H1 (cell line): ENCODE data around the gene PHLDA1. TPM values are rescaled to one million over a fixed set of nuclear protein-coding genes. Genes with fewer than 3 reads are reported as not detected.

Experiments used
- CTCF ChIA-PET: fragments of 300-600 bp; sonication (Branson Sonifier 250); formaldehyde crosslinking; loops from one replicate; lab custom pipeline; 2021; ENCODE audit not compliant: partially characterized antibody; lab: Charles Lee
- POLR2A ChIA-PET: fragments of 300-600 bp; sonication (Branson Sonifier 250); formaldehyde crosslinking; loops from one replicate; lab custom pipeline; 2021; ENCODE audit warnings: inconsistent platforms; ENCODE audit not compliant: partially characterized antibody; lab: Charles Lee
- DNase-seq, 2 experiments: peaks; one replicate each; pipeline versions ENCODE4 v3.0.0 to v3.0.0-alpha.2; 2010 to 2022; ENCODE audit warnings: low spot score in 2 of 2, low read depth in 1 of 2, mixed read lengths in 1 of 2
- FAIRE-seq: peaks from 2 replicates; lab custom pipeline; 2011; peaks lifted over from hg19 to GRCh38; lab: Jason Lieb, UNC
- H2AFZ ChIP-seq: 2 replicates; pipeline ENCODE4 v1.8.1; 2012; ENCODE audit warnings: low read length, inconsistent platforms
- H2AK5ac ChIP-seq: 2 replicates; pipeline ENCODE4 v1.6.1; 2013; ENCODE audit warnings: low read depth, low read length
- H2BK120ac ChIP-seq: replicated peaks from 2 replicates; pipeline ENCODE3; 2013; ENCODE audit warnings: low read depth, low read length, inconsistent platforms
- H2BK12ac ChIP-seq: 2 replicates; pipeline ENCODE4 v1.6.1; 2013; ENCODE audit warnings: low read depth, low read length
- H2BK15ac ChIP-seq: 2 replicates; pipeline ENCODE4 v1.6.1; 2013; ENCODE audit warnings: low read length
- H2BK20ac ChIP-seq: 2 replicates; pipeline ENCODE4 v1.6.1; 2013; ENCODE audit warnings: low read length
- H2BK5ac ChIP-seq: 2 replicates; pipeline ENCODE4 v1.6.1; 2013; ENCODE audit warnings: low read depth, low read length
- H3K14ac ChIP-seq: 2 replicates; pipeline ENCODE4 v1.6.1; 2013; ENCODE audit warnings: inconsistent platforms; ENCODE audit not compliant: insufficient read length
- H3K18ac ChIP-seq: 2 replicates; pipeline ENCODE4 v1.6.1; 2013; ENCODE audit warnings: low read length; ENCODE audit errors: extremely low read depth
- H3K23ac ChIP-seq: 2 replicates; pipeline ENCODE4 v1.6.1; 2013; ENCODE audit warnings: inconsistent platforms; ENCODE audit not compliant: insufficient read length
- H3K23me2 ChIP-seq: 2 replicates; pipeline ENCODE4 v1.6.1; 2013; ENCODE audit warnings: low read depth, low read length
- H3K27ac ChIP-seq: 2 replicates; pipeline ENCODE4 v1.6.1; 2011; ENCODE audit warnings: low read depth, low read length, inconsistent platforms
- H3K27me3 ChIP-seq, 4 experiments: replicated peaks in 1 of 4; 1 replicate in 1 of 4; 2 replicates in 3 of 4; pipeline versions ENCODE4 v1.6.1 to v1.8.1; 2011 to 2013; ENCODE audit warnings: low read length in 3 of 4, mild to moderate bottlenecking in 3 of 4, inconsistent platforms in 2 of 4, mixed read lengths in 2 of 4, moderate library complexity in 1 of 4; ENCODE audit not compliant: control insufficient read depth in 3 of 4, insufficient read depth in 3 of 4; ENCODE audit errors: extremely low read depth in 1 of 4
- H3K36me3 ChIP-seq, 4 experiments: 2 replicates each; pipeline versions ENCODE4 v1.6.1 to v1.8.1; 2011 to 2013; ENCODE audit warnings: mild to moderate bottlenecking in 4 of 4, low read length in 3 of 4, moderate library complexity in 2 of 4, control low read depth in 1 of 4, inconsistent platforms in 1 of 4; ENCODE audit not compliant: insufficient read depth in 4 of 4, control insufficient read depth in 2 of 4
- H3K4ac ChIP-seq: replicated peaks from 2 replicates; pipeline ENCODE3; 2013; ENCODE audit warnings: low read length, low read depth, mixed read lengths, inconsistent platforms; ENCODE audit not compliant: insufficient read length
- H3K4me1 ChIP-seq, 4 experiments: replicated peaks in 1 of 4; 1 replicate in 1 of 4; 2 replicates in 3 of 4; pipeline versions ENCODE4 v1.6.1 to v1.8.1; 2011 to 2013; ENCODE audit warnings: low read length in 3 of 4, inconsistent platforms in 2 of 4, mixed read lengths in 1 of 4; ENCODE audit not compliant: insufficient read depth in 4 of 4, control insufficient read depth in 3 of 4
- H3K4me2 ChIP-seq, 2 experiments: 2 replicates each; pipeline versions ENCODE4 v1.6.1 to v1.8.1; 2011 to 2013; ENCODE audit warnings: low read depth in 2 of 2, low read length in 2 of 2, control low read depth in 1 of 2, inconsistent platforms in 1 of 2, mild to moderate bottlenecking in 1 of 2; ENCODE audit not compliant: insufficient read depth in 1 of 2
- H3K4me3 ChIP-seq, 4 experiments: fragments of 200-600, 300-600 bp in 1 of 4; sonication (generic), shearing (Covaris generic), sonication (Bioruptor Twin) in 1 of 4; 2 replicates each; pipeline versions ENCODE4 v1.5.1 to v1.8.1; 2011 to 2016; ENCODE audit warnings: low read length in 4 of 4, low read depth in 3 of 4, control low read depth in 2 of 4, inconsistent platforms in 2 of 4, mild to moderate bottlenecking in 2 of 4, mixed read lengths in 1 of 4, moderate library complexity in 1 of 4; ENCODE audit not compliant: insufficient read depth in 2 of 4; ENCODE audit errors: extremely low read depth in 1 of 4
- H3K56ac ChIP-seq: replicated peaks from 2 replicates; pipeline ENCODE3; 2013; ENCODE audit warnings: low read depth, mild to moderate bottlenecking, mixed read lengths, low read length, inconsistent platforms; ENCODE audit not compliant: insufficient read length
- H3K79me1 ChIP-seq: 2 replicates; pipeline ENCODE4 v1.6.1; 2013; ENCODE audit warnings: low read depth, low read length, control low read depth
- H3K79me2 ChIP-seq, 2 experiments: 2 replicates each; pipeline versions ENCODE4 v1.6.1 to v1.8.1; 2012 to 2013; ENCODE audit warnings: low read length in 2 of 2, mild to moderate bottlenecking in 2 of 2, inconsistent platforms in 1 of 2; ENCODE audit not compliant: insufficient read depth in 2 of 2, control insufficient read depth in 1 of 2
- H3K9ac ChIP-seq, 4 experiments: replicated peaks in 1 of 4; 1 replicate in 1 of 4; 2 replicates in 3 of 4; pipeline versions ENCODE4 v1.6.1 to v1.8.1; 2011 to 2013; ENCODE audit warnings: low read depth in 3 of 4, low read length in 3 of 4, control low read depth in 2 of 4, mild to moderate bottlenecking in 2 of 4, moderate library complexity in 2 of 4, inconsistent platforms in 1 of 4; ENCODE audit errors: extremely low read depth in 1 of 4
- H3K9me3 ChIP-seq, 2 experiments: 2 replicates each; pipeline versions ENCODE4 v1.6.1 to v1.8.1; 2012 to 2013; ENCODE audit warnings: mild to moderate bottlenecking in 2 of 2, moderate library complexity in 2 of 2, control low read depth in 1 of 2, inconsistent platforms in 1 of 2, low read depth in 1 of 2, low read length in 1 of 2, mixed read lengths in 1 of 2; ENCODE audit not compliant: insufficient read depth in 2 of 2
- H4K20me1 ChIP-seq, 2 experiments: replicated peaks in 1 of 2; 2 replicates each; pipeline versions ENCODE3 to v1.8.1; 2011 to 2013; ENCODE audit warnings: inconsistent platforms in 2 of 2, low read length in 2 of 2, mild to moderate bottlenecking in 1 of 2; ENCODE audit not compliant: insufficient read depth in 2 of 2, control insufficient read depth in 1 of 2
- H4K5ac ChIP-seq: 2 replicates; pipeline ENCODE4 v1.6.1; 2013; ENCODE audit warnings: low read length, low read depth, mixed read lengths, inconsistent platforms; ENCODE audit not compliant: insufficient read length
- H4K8ac ChIP-seq: 2 replicates; pipeline ENCODE4 v1.8.0; 2013; ENCODE audit warnings: mild to moderate bottlenecking, moderate library complexity, low read length, inconsistent platforms; ENCODE audit not compliant: insufficient read depth; ENCODE audit errors: extremely low read depth
- H4K91ac ChIP-seq: replicated peaks from 2 replicates; pipeline ENCODE3; 2013; ENCODE audit warnings: low read length, mixed read lengths, inconsistent platforms; ENCODE audit not compliant: insufficient read length
- BRCA1 ChIP-seq: IDR thresholded peaks from 2 replicates; pipeline ENCODE4 v1.6.1; 2012; ENCODE audit warnings: low read depth, low read length, improper control_type of control experiment
- CBX8 ChIP-seq: fragments of 300-800, 300-1000 bp; sonication (generic); IDR thresholded peaks from 2 replicates; pipeline ENCODE4 v1.7.1; 2016; ENCODE audit warnings: low read depth, low read length, borderline replicate concordance
- CHD2 ChIP-seq: IDR thresholded peaks from 2 replicates; pipeline ENCODE4 v1.6.1; 2012; ENCODE audit warnings: low read length, improper control_type of control experiment
- EZH2 ChIP-seq: fragments of 200-600 bp; sonication (generic); IDR thresholded peaks from 2 replicates; pipeline ENCODE4 v1.7.1; 2012; ENCODE audit warnings: low read depth, mild to moderate bottlenecking, moderate library complexity, low read length, inconsistent platforms; ENCODE audit not compliant: severe bottlenecking
- GTF2F1 ChIP-seq: IDR thresholded peaks from 2 replicates; pipeline ENCODE4 v1.6.1; 2012; ENCODE audit warnings: low read depth, low read length, improper control_type of control experiment, borderline replicate concordance
- HDAC2 ChIP-seq, 2 experiments: fragments of 300-600 bp in 1 of 2; sonication (generic) in 1 of 2; IDR thresholded peaks; 2 replicates each; pipeline ENCODE4 v1.6.1; 2011 to 2012; ENCODE audit warnings: low read depth in 2 of 2, low read length in 2 of 2, mild to moderate bottlenecking in 2 of 2, moderate library complexity in 2 of 2, borderline replicate concordance in 1 of 2, inconsistent platforms in 1 of 2
- HDAC6 ChIP-seq: IDR thresholded peaks from one replicate; pipeline ENCODE4 v1.7.1; 2012; ENCODE audit warnings: low read depth, mild to moderate bottlenecking, inconsistent platforms, low read length, moderate library complexity
- KDM5A ChIP-seq: fragments of 200-600 bp; IDR thresholded peaks from 2 replicates; pipeline ENCODE4 v1.7.1; 2012; ENCODE audit warnings: mild to moderate bottlenecking, low read length, inconsistent platforms, mixed read lengths
- NRF1 ChIP-seq: IDR thresholded peaks from 2 replicates; pipeline ENCODE4 v1.6.1; 2011; ENCODE audit warnings: mild to moderate bottlenecking, low read depth, low read length, improper control_type of control experiment
- POLR2A ChIP-seq, 2 experiments: IDR thresholded peaks; 1 replicate in 1 of 2; 2 replicates in 1 of 2; pipeline ENCODE4 v1.6.1; 2011; ENCODE audit warnings: low read depth in 2 of 2, low read length in 2 of 2, mild to moderate bottlenecking in 2 of 2; ENCODE audit errors: control extremely low read depth in 1 of 2
- SAP30 ChIP-seq: fragments of 300-600 bp; sonication (generic); IDR thresholded peaks from 2 replicates; pipeline ENCODE4 v1.7.1; 2012; ENCODE audit warnings: low read length, moderate library complexity, mild to moderate bottlenecking, inconsistent platforms; ENCODE audit not compliant: insufficient read depth, insufficient replicate concordance
- SP2 ChIP-seq: IDR thresholded peaks from 2 replicates; pipeline ENCODE4 v1.6.1; 2012; ENCODE audit warnings: mild to moderate bottlenecking, low read length, inconsistent platforms
- TAF1 ChIP-seq: IDR thresholded peaks from 2 replicates; pipeline ENCODE4 v1.6.1; 2011; ENCODE audit warnings: mild to moderate bottlenecking, low read depth, low read length
- ZNF274 ChIP-seq: IDR thresholded peaks from 2 replicates; pipeline ENCODE4 v1.7.0; 2012; ENCODE audit warnings: low read length, borderline replicate concordance; ENCODE audit errors: extremely low read depth
- WGBS, 2 experiments: shearing (Covaris generic) in 1 of 2; methylation state at CpG; one replicate each; pipeline versions ENCODE4 v1.1.6 to v1.1.7; 2013 to 2015; ENCODE audit warnings: low lambda C conversion rate in 2 of 2, mixed read lengths in 2 of 2, inconsistent platforms in 1 of 2, low coverage in 1 of 2, missing lambda C conversion rate in 1 of 2; ENCODE audit not compliant: insufficient replicate concordance in 2 of 2, insufficient coverage in 1 of 2, insufficient read length in 1 of 2; ENCODE audit errors: extremely low coverage in 1 of 2, missing lambda C conversion rate in 1 of 2; 5-methylcytosine and 5-hydroxymethylcytosine counted together
- polyA plus RNA-seq, 7 experiments: library from polyadenylated mRNA; depleted of rRNA in 3 of 7; stranded (reverse) in 5 of 7; unstranded in 2 of 7; fragments of >200 nt in 5 of 7; fragments of 200-250 nt in 2 of 7; gene quantifications; 1 replicate in 5 of 7; 2 replicates in 1 of 7; 4 replicates in 1 of 7; pipeline versions ENCODE4 v1.2.1 to v1.2.3, GENCODE V29; 2011 to 2013; ENCODE audit warnings: missing spikeins in 2 of 7, mixed read lengths in 2 of 7
- total RNA-seq: library from RNA; stranded (reverse); fragmentation: NEBNext Ultra II Directional; extraction: Animal tissue kit (Norgen Biotek cat#: 25700); gene quantifications from 2 replicates; pipeline ENCODE4 v1.2.1, GENCODE V29; 2021

The PHLDA1 gene
- total and polyA plus RNA-seq, 2 of the 8 experiments (the other 6 are each of a cell fraction or from before 2014, with no cell fraction given), result 18.9 to 19.4 TPM

GRCh38 chr12:75982169-75982564 lies 49.4 kb downstream of the PHLDA1 start:
- H3K36me3 ChIP-seq, result no peaks in the 10 kb centered on the region
- no peak overlapping the region for H2BK5ac ChIP-seq
- no peak overlapping the region for H4K91ac ChIP-seq
- POLR2A ChIA-PET, result no interaction called here
- peaks cover 5 to 13% (median 7%) of the 10 kb centered on the region in 4 experiments; a peak in 6 of 7 replicates for H3K4me1 ChIP-seq
- no peak overlapping the region for H3K56ac ChIP-seq
- no peaks in the 10 kb centered on the region for H3K23me2 ChIP-seq
- H3K9me3 ChIP-seq, result no peaks in the 10 kb centered on the region
- no peak overlapping the region for H4K8ac ChIP-seq
- no peak overlapping the region for H2AFZ ChIP-seq
- no peak overlapping the region for H3K23ac ChIP-seq
- H3K27ac ChIP-seq, result no peak overlapping the region
- H3K79me2 ChIP-seq, result no peaks in the 10 kb centered on the region
- peak overlapping the region; percentile 10; the same call in 1 of the 2 replicates for H3K18ac ChIP-seq
- TF ChIP-seq NRF1 (no peak), POLR2A (IDR thresholded peaks at IDR 0.05; ENCODE audit: control extremely low read depth in 1 of 2, low read depth in 2 of 2, low read length in 2 of 2) (no peak), HDAC2 (IDR thresholded peaks at IDR 0.05; ENCODE audit: borderline replicate concordance in 1 of 2, low read depth in 2 of 2, low read length in 2 of 2) (no peak), GTF2F1 (no peak), HDAC6 (no peak), CBX8 (no peak), CHD2 (no peak), KDM5A (no peak), ZNF274 (no peak), SP2 (no peak), SAP30 (no peak), BRCA1 (no peak), EZH2 (no peak), TAF1 (no peak)
- no peak overlapping the region for H3K9ac ChIP-seq
- no peak overlapping the region for H2BK12ac ChIP-seq
- H3K79me1 ChIP-seq, result no peaks in the 10 kb centered on the region
- FAIRE-seq (no peak), DNase-seq (no peak)
- H3K27me3 ChIP-seq, result no peaks in the 10 kb centered on the region
- no peak overlapping the region for H3K4ac ChIP-seq
- CTCF ChIA-PET, result interaction anchor here (1.8 kb wide), 1 partner anchor 18 kb away, joined by 6 read pairs; no protein-coding TSS in a partner anchor
- no peak overlapping the region for H2BK15ac ChIP-seq
- H2AK5ac ChIP-seq, result no peak overlapping the region
- H3K4me3 ChIP-seq, result no peak overlapping the region
- 86% methylated on average over 8 of the region's 8 CpGs; no CpG with 5 or more reads in 1 of the 2 experiments for WGBS, 2 experiments
- H2BK20ac ChIP-seq, result no peak overlapping the region
- H3K4me2 ChIP-seq, result no peak overlapping the region
- H4K5ac ChIP-seq, result no peak overlapping the region
- H3K14ac ChIP-seq, result no peak overlapping the region
- H2BK120ac ChIP-seq, result no peak overlapping the region
- H4K20me1 ChIP-seq, result no peaks in the 10 kb centered on the region
